ENCODE results near the gene SPEF2. TPM values are rescaled to one million over a fixed set of nuclear protein-coding genes. Genes with fewer than 3 reads are reported as not detected.

SPEF2 gene
- total RNA-seq, 4 donors from 2014 or later, result 1.7 to 10.0 (median 2.2) TPM

- TF ChIP-seq CTCF (IDR thresholded peaks at IDR 0.05) (no peak), POLR2A (IDR thresholded peaks at IDR 0.05) (no peak), POLR2AphosphoS5 (IDR thresholded peaks at IDR 0.05) (no peak), EP300 (IDR thresholded peaks at IDR 0.05) (no peak)
- no peak for DNase-seq (ENCODE audit: low spot score in 2 of 2)
- 81% methylated on average over 4 of the region's 4 CpGs for WGBS
Measured at GRCh38 chr5:35828082-35828598, 210.5 kb downstream of the SPEF2 start.

GRCh38 chr5:35830587-35830986, 212.9 kb downstream of the SPEF2 start:
- TF ChIP-seq POLR2A (IDR thresholded peaks at IDR 0.05) (no peak), POLR2AphosphoS5 (IDR thresholded peaks at IDR 0.05) (no peak), CTCF (IDR thresholded peaks at IDR 0.05) (no peak), EP300 (IDR thresholded peaks at IDR 0.05) (no peak)
- DNase-seq (ENCODE audit: low spot score in 2 of 2), result no peak
- no peaks in the 10 kb centered on the region for H3K9me3 ChIP-seq
- no peak overlapping the region for H3K27ac ChIP-seq
- H3K4me1 ChIP-seq, result no peaks in the 10 kb centered on the region
- H3K36me3 ChIP-seq, result no peaks in the 10 kb centered on the region
- 60% methylated on average over 4 of the region's 4 CpGs for whole genome bisulfite sequencing
- H3K27me3 ChIP-seq, result no peaks in the 10 kb centered on the region
- H3K4me3 ChIP-seq, result no peak overlapping the region

More at GRCh38 chr5:35828082-35828598, 210.5 kb downstream of the SPEF2 start:
- no peak overlapping the region for H3K4me3 ChIP-seq
- H3K9me3 ChIP-seq, result no peaks in the 10 kb centered on the region
- H3K36me3 ChIP-seq, result no peaks in the 10 kb centered on the region
- no peaks in the 10 kb centered on the region for H3K27me3 ChIP-seq
- no peak overlapping the region for H3K27ac ChIP-seq
- no peaks in the 10 kb centered on the region for H3K4me1 ChIP-seq

- WGBS, result 64% methylated on average over 2 of the region's 2 CpGs
Measured at GRCh38 chr5:35832762-35833161, 215.1 kb downstream of the SPEF2 start.

GRCh38 chr5:35833224-35833623, 215.6 kb downstream of the SPEF2 start:
- DNase-seq (ENCODE audit: low spot score in 2 of 2), result no peak
- no peak overlapping the region for H3K4me3 ChIP-seq
- H3K27ac ChIP-seq, result no peak overlapping the region
- no peaks in the 10 kb centered on the region for H3K4me1 ChIP-seq
- TF ChIP-seq POLR2A (IDR thresholded peaks at IDR 0.05), result no peak
- no peak for TF ChIP-seq CTCF (IDR thresholded peaks at IDR 0.05)
- no peak for TF ChIP-seq POLR2AphosphoS5 (IDR thresholded peaks at IDR 0.05)
- no peak for TF ChIP-seq EP300 (IDR thresholded peaks at IDR 0.05)
- H3K27me3 ChIP-seq, result no peaks in the 10 kb centered on the region
- no peaks in the 10 kb centered on the region for H3K9me3 ChIP-seq
- 84% methylated on average over 2 of the region's 2 CpGs for WGBS
- H3K36me3 ChIP-seq, result no peaks in the 10 kb centered on the region

More at GRCh38 chr5:35832762-35833161, 215.1 kb downstream of the SPEF2 start:
- no peak for DNase-seq (ENCODE audit: low spot score in 2 of 2)
- Histone ChIP-seq H3K27ac (no peak overlapping the region), H3K36me3 (no peaks in the 10 kb centered on the region), H3K9me3 (no peaks in the 10 kb centered on the region), H3K27me3 (no peaks in the 10 kb centered on the region), H3K4me3 (no peak overlapping the region), H3K4me1 (no peaks in the 10 kb centered on the region)
- TF ChIP-seq CTCF (IDR thresholded peaks at IDR 0.05) (no peak), POLR2A (IDR thresholded peaks at IDR 0.05) (no peak), POLR2AphosphoS5 (IDR thresholded peaks at IDR 0.05) (no peak), EP300 (IDR thresholded peaks at IDR 0.05) (no peak)

- 88% methylated on average over 7 of the region's 7 CpGs for WGBS
Measured at GRCh38 chr5:35835796-35836742, 218.4 kb downstream of the SPEF2 start.

More at GRCh38 chr5:35835796-35836742, 218.4 kb downstream of the SPEF2 start:
- H3K4me1 ChIP-seq, result no peaks in the 10 kb centered on the region
- no peaks in the 10 kb centered on the region for H3K27me3 ChIP-seq
- H3K36me3 ChIP-seq, result no peaks in the 10 kb centered on the region
- DNase-seq (ENCODE audit: low spot score in 2 of 2), result no peak
- no peaks in the 10 kb centered on the region for H3K9me3 ChIP-seq
- no peak overlapping the region for H3K4me3 ChIP-seq
- H3K27ac ChIP-seq, result no peak overlapping the region
- TF ChIP-seq EP300 (IDR thresholded peaks at IDR 0.05) (no peak), POLR2AphosphoS5 (IDR thresholded peaks at IDR 0.05) (no peak), POLR2A (IDR thresholded peaks at IDR 0.05) (no peak), CTCF (IDR thresholded peaks at IDR 0.05) (no peak)

All from suprapubic skin (tissue), 4 donors.